ENCODE data around the gene KIF2C. TPM values are rescaled to one million over a fixed set of nuclear protein-coding genes. Genes with fewer than 3 reads are reported as not detected.

KIF2C gene
- total and polyA plus RNA-seq, 9 of the 15 experiments (the other 6 are each of a cell fraction or from before 2014, with no cell fraction given) = 84.9 to 226 (median 169) TPM

GRCh38 chr1:44808063-44808937 is 68.7 kb downstream of the KIF2C start, which contains the start of gene BTBD19 (continued):
- TF ChIP-seq AFF4 (CRISPR knock-in tag; IDR thresholded peaks at IDR 0.05) (0 out of 2 replicates have a peak, but pooled peaks have one; percentile 21), ZNF717 (CRISPR knock-in tag; IDR thresholded peaks at IDR 0.05) (no peak), SOX6 (IDR thresholded peaks at IDR 0.05) (no peak), FOXP1 (CRISPR knock-in tag; IDR thresholded peaks at IDR 0.05) (0 out of 2 replicates have a peak, but pooled peaks have one; percentile 11), SMARCC2 (IDR thresholded peaks at IDR 0.05; ENCODE audit: low read depth) (no peak), MYNN (IDR thresholded peaks at IDR 0.05) (no peak), MYNN (CRISPR knock-in tag; IDR thresholded peaks at IDR 0.05) (no peak), CBFA2T2 (conservative IDR thresholded peaks at IDR 0.05) (no peak), ZBTB43 (CRISPR knock-in tag; IDR thresholded peaks at IDR 0.05) (no peak), NR2C2 (CRISPR knock-in tag; IDR thresholded peaks at IDR 0.05) (no peak; the same call in 1 of the 2 replicates), NR2C2 (tag; IDR thresholded peaks at IDR 0.05) (peak; percentile 65; the same call in 1 of the 2 replicates), POLR2H (tag; IDR thresholded peaks at IDR 0.05; ENCODE audit: low read depth) (no peak), HDAC8 (tag; IDR thresholded peaks at IDR 0.05) (peak; percentile 28; the same call in 1 of the 2 replicates), HOMEZ (CRISPR knock-in tag; IDR thresholded peaks at IDR 0.05) (peak; percentile 45; the same call in 1 of the 2 replicates), ZNF146 (CRISPR knock-in tag; IDR thresholded peaks at IDR 0.05; ENCODE audit: unreplicated experiment) (no peak), SMARCA5 (IDR thresholded peaks at IDR 0.05) (peak; percentile 82), ZBTB17 (CRISPR knock-in tag; IDR thresholded peaks at IDR 0.05) (peak; percentile 48; the same call in 1 of the 2 replicates), NBN (IDR thresholded peaks at IDR 0.05; ENCODE audit: low read depth) (no peak), BDP1 (IDR thresholded peaks at IDR 0.05; ENCODE audit: insufficient read depth, insufficient read length) (no peak)
- TF ChIP-seq, protein P1, sequence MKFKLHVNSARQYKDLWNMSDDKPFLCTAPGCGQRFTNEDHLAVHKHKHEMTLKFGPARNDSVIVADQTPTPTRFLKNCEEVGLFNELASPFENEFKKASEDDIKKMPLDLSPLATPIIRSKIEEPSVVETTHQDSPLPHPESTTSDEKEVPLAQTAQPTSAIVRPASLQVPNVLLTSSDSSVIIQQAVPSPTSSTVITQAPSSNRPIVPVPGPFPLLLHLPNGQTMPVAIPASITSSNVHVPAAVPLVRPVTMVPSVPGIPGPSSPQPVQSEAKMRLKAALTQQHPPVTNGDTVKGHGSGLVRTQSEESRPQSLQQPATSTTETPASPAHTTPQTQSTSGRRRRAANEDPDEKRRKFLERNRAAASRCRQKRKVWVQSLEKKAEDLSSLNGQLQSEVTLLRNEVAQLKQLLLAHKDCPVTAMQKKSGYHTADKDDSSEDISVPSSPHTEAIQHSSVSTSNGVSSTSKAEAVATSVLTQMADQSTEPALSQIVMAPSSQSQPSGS (CRISPR knock-in tag; IDR thresholded peaks at IDR 0.05) = no peak

All from K562 (cell line).